DOHH2 (cell line): Measurements from ENCODE around the gene RIPK3.

ENCODE experiments used
- H3F3A ChIP-seq: fragments of 200-600 bp; sonication (generic), shearing (Covaris generic); 2 replicates; pipeline ENCODE4 v1.6.0; 2016; ENCODE audit warnings: antibody characterized with exemption, mild to moderate bottlenecking; ENCODE audit not compliant: control insufficient read depth, insufficient read depth
- H3K27ac ChIP-seq: fragments of 200-600 bp; sonication (generic); 2 replicates; pipeline ENCODE4 v1.5.1; 2014; ENCODE audit warnings: low read depth, mild to moderate bottlenecking, low read length, moderate library complexity
- H3K27me3 ChIP-seq: fragments of 200-600 bp; sonication (generic); 2 replicates; pipeline ENCODE4 v1.6.1; 2014; ENCODE audit warnings: mild to moderate bottlenecking, low read length, mixed read lengths; ENCODE audit not compliant: control insufficient read depth
- H3K36me3 ChIP-seq: fragments of 200-600 bp; sonication (generic); 2 replicates; pipeline ENCODE4 v1.6.1; 2014; ENCODE audit warnings: mild to moderate bottlenecking, low read length, moderate library complexity, mixed read lengths; ENCODE audit not compliant: control insufficient read depth
- H3K4me1 ChIP-seq: fragments of 200-600 bp; sonication (generic); 2 replicates; pipeline ENCODE4 v1.6.1; 2014; ENCODE audit warnings: mild to moderate bottlenecking, low read length, mixed read lengths; ENCODE audit not compliant: control insufficient read depth
- H3K4me2 ChIP-seq: fragments of 200-600 bp; sonication (generic); 2 replicates; pipeline ENCODE4 v1.6.0; 2014; ENCODE audit warnings: mild to moderate bottlenecking, low read length, moderate library complexity
- H3K4me3 ChIP-seq: fragments of 200-600 bp; sonication (generic); 2 replicates; pipeline ENCODE4 v1.5.1; 2014; ENCODE audit warnings: mild to moderate bottlenecking, low read length, mixed read lengths
- H3K79me2 ChIP-seq: fragments of 200-600 bp; sonication (generic); 2 replicates; pipeline ENCODE4 v1.6.1; 2014; ENCODE audit warnings: mild to moderate bottlenecking, low read length, mixed read lengths; ENCODE audit not compliant: control insufficient read depth
- H3K9me2 ChIP-seq: fragments of 200-600 bp; sonication (generic); replicated peaks from 2 replicates; pipeline ENCODE4 v1.6.1; 2014; ENCODE audit warnings: mild to moderate bottlenecking, low read length, mixed read lengths; ENCODE audit not compliant: control insufficient read depth
- H3K9me3 ChIP-seq: fragments of 200-600 bp; sonication (generic); 2 replicates; pipeline ENCODE4 v1.6.1; 2014; ENCODE audit warnings: antibody characterized with exemption, low read length, mixed read lengths; ENCODE audit not compliant: control insufficient read depth, insufficient read depth
- H4K20me1 ChIP-seq: fragments of 200-600 bp; sonication (generic); 2 replicates; pipeline ENCODE4 v1.6.0; 2014; ENCODE audit warnings: low read depth, mild to moderate bottlenecking, antibody characterized with exemption, low read length, moderate library complexity; ENCODE audit not compliant: control insufficient read depth, insufficient read depth
- CTCF ChIP-seq: fragments of 200-600 bp; sonication (generic); IDR thresholded peaks from one replicate; pipeline ENCODE4 v1.5.1; 2014; ENCODE audit warnings: antibody characterized with exemption, mild to moderate bottlenecking, low read depth, low read length; ENCODE audit not compliant: poor library complexity, severe bottlenecking
- EZH2phosphoT487 ChIP-seq: fragments of 200-600 bp; sonication (generic); IDR thresholded peaks from 2 replicates; pipeline ENCODE4 v1.6.1; 2017; ENCODE audit warnings: borderline replicate concordance, mild to moderate bottlenecking, antibody characterized with exemption, low read length, moderate library complexity, mixed read lengths

The RIPK3 gene

GRCh38 chr14:24323341-24323740, 16.4 kb downstream of the RIPK3 start:
- no peak overlapping the region for H3K4me2 ChIP-seq
- no peaks in the 10 kb centered on the region for H4K20me1 ChIP-seq
- peaks cover 6% of the 10 kb centered on the region for H3K4me1 ChIP-seq
- no peaks in the 10 kb centered on the region for H3F3A ChIP-seq
- H3K4me3 ChIP-seq, result no peak overlapping the region
- no peaks in the 10 kb centered on the region for H3K9me2 ChIP-seq
- H3K79me2 ChIP-seq, result no peaks in the 10 kb centered on the region
- TF ChIP-seq EZH2phosphoT487, result no peak
- TF ChIP-seq CTCF, result no peak
- no peaks in the 10 kb centered on the region for H3K9me3 ChIP-seq
- H3K27me3 ChIP-seq, result peaks cover 15% of the 10 kb centered on the region
- no peak overlapping the region for H3K27ac ChIP-seq
- no peaks in the 10 kb centered on the region for H3K36me3 ChIP-seq

GRCh38 chr14:24322672-24323071, 17.1 kb downstream of the RIPK3 start:
- H3K4me2 ChIP-seq, result no peak overlapping the region
- H3K36me3 ChIP-seq, result no peaks in the 10 kb centered on the region
- 0 out of 2 replicates have a peak, but pooled peaks cover 3% of the 10 kb centered on the region for H3F3A ChIP-seq
- peaks cover 6% of the 10 kb centered on the region for H3K4me1 ChIP-seq
- no peaks in the 10 kb centered on the region for H3K9me2 ChIP-seq
- TF ChIP-seq EZH2phosphoT487 (no peak), CTCF (no peak)
- no peak overlapping the region for H3K4me3 ChIP-seq
- H3K27me3 ChIP-seq, result peaks cover 15% of the 10 kb centered on the region
- H3K27ac ChIP-seq, result no peak overlapping the region
- H3K79me2 ChIP-seq, result no peaks in the 10 kb centered on the region
- H4K20me1 ChIP-seq, result no peaks in the 10 kb centered on the region
- no peaks in the 10 kb centered on the region for H3K9me3 ChIP-seq

- Histone ChIP-seq H3K27ac (no peak overlapping the region), H3K9me3 (no peaks in the 10 kb centered on the region), H3K9me2 (no peaks in the 10 kb centered on the region), H3K4me3 (no peak overlapping the region), H3K4me1 (no peaks in the 10 kb centered on the region), H3F3A (0 out of 2 replicates have a peak, but pooled peaks cover 5% of the 10 kb centered on the region), H3K79me2 (no peaks in the 10 kb centered on the region), H3K4me2 (no peak overlapping the region), H4K20me1 (no peaks in the 10 kb centered on the region), H3K36me3 (no peaks in the 10 kb centered on the region), H3K27me3 (peaks cover 15% of the 10 kb centered on the region)
- no peak for TF ChIP-seq CTCF
- no peak for TF ChIP-seq EZH2phosphoT487
These were observed 18.4 kb downstream of the RIPK3 start for GRCh38 chr14:24321212-24321975.
